Duodenal mucosa (tissue), 2 donors: ENCODE measurements around the gene SLC9A9.

ENCODE experiments used
- H3K27ac ChIP-seq: one replicate; pipeline ENCODE4 v1.7.0; 2013; ENCODE audit warnings: low read depth, low read length
- H3K27me3 ChIP-seq, 2 donors: one replicate each; pipeline ENCODE4 v1.7.0; 2013; ENCODE audit warnings: low read length in 2 of 2, control low read depth in 1 of 2; ENCODE audit not compliant: insufficient read depth in 2 of 2, control insufficient read depth in 1 of 2
- H3K36me3 ChIP-seq, 2 donors: one replicate each; pipeline ENCODE4 v1.7.0; 2013; ENCODE audit warnings: low read length in 2 of 2, control low read depth in 1 of 2; ENCODE audit not compliant: insufficient read depth in 2 of 2, control insufficient read depth in 1 of 2
- H3K4me1 ChIP-seq, 2 donors: one replicate each; pipeline ENCODE4 v1.7.0; 2013; ENCODE audit warnings: low read length in 2 of 2, control low read depth in 1 of 2; ENCODE audit not compliant: insufficient read depth in 2 of 2, control insufficient read depth in 1 of 2
- H3K4me3 ChIP-seq, 2 donors: one replicate each; pipeline ENCODE4 v1.7.0; 2013; ENCODE audit warnings: low read length in 2 of 2, low read depth in 1 of 2
- H3K9ac ChIP-seq, 2 donors: one replicate each; pipeline ENCODE4 v1.7.0; 2013; ENCODE audit warnings: low read length in 2 of 2, low read depth in 1 of 2
- H3K9me3 ChIP-seq, 2 donors: one replicate each; pipeline ENCODE4 v1.7.0; 2013; ENCODE audit warnings: low read length in 2 of 2, control low read depth in 1 of 2; ENCODE audit not compliant: control insufficient read depth in 1 of 2

The SLC9A9 gene

DNA sequence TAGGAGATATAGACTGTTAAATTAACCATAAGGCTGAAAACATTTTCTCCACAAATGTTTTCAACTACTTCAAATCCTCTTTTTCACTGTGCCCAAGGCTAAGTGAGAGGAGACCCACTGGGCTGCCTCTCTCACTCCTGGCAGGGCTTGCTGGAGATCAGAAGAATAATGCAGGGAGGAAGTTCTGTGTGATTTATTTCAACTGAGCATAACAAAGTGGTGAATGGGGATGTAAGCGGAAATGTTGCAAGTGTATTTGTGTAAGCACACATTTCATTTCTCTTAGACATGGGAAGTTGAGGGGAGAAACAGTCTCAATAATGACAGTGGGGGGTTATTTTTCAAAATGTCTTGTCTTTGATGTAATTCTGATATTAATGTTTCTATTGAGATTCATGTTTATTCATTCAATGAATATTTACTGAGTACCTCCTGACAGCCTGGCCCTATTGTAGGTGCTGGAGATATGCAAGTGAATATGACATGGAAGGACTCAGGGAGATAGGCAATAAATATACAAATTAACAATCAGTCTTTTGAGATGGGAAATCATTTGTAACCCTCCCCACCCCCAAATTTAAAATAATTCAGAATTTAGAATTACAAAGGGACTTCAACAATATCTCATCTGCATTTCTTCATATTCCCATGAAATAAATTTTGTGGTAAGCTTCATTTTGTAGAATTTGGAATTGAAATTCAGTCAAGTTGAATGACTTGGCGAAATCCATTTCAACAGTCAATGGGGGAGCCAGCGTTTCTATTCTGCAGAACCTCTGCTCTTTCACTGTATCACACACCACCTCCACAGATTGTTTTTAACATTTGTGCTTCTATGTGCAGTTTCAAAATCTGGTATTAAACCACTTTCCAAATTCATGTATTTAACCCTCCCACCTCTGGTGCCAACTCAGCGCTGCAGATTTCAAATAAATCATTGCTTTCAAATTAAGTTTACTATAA lies 247.2 kb downstream of the SLC9A9 start:
- Histone ChIP-seq H3K27me3 (no peaks in the 10 kb centered on the region), H3K4me1 (no peaks in the 10 kb centered on the region), H3K27ac (no peak overlapping the region), H3K9ac (no peak overlapping the region), H3K36me3 (no peaks in the 10 kb centered on the region), H3K4me3 (no peak overlapping the region), H3K9me3 (no peaks in the 10 kb centered on the region)

DNA sequence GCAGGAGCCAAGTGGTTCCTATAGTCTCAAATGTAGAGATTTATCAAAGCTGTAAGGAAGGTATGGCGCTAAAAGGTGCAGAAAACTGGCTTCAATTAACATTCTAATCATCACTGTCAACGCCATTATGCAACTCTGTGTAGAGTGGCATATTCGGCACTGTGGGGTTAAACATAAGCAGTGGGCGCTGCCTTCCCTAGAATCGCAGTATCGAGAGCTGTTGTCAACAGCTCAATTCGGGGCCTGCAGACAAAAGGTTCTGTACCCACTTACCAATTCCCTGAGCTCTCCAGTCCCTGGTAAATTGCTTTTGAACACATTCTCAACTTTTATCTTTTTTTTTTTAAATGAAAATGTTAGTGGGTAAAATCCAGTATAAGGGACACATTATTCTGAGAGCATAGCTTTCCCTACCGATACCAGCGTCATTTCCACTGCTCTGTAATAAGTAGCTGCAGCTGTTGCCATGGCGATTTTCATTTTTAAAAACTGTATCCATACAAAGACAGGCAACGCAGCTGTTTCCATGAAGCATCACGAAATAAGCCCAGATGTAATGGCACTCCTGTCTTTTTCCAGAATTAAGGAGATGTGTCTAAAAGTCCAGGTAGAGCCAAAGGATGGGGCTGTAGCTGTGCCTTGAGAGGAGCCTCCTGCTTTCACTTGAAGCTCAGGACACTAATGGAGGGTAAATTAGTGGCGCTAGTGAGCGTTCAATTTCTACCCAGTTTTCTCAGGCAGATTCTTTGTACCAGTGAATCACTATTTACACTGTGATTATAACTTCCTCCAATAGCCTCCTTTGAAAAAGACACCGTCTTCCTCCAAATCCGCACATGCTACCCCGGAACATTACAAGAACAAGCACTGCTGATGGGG lies 250.3 kb downstream of the SLC9A9 start:
- H3K4me3 ChIP-seq = no peak overlapping the region
- no peak overlapping the region for H3K27ac ChIP-seq
- no peaks in the 10 kb centered on the region for H3K27me3 ChIP-seq
- H3K36me3 ChIP-seq = no peaks in the 10 kb centered on the region
- no peaks in the 10 kb centered on the region for H3K9me3 ChIP-seq
- no peak overlapping the region for H3K9ac ChIP-seq
- peaks cover 18 to 24% of the 10 kb centered on the region in 2 donors for H3K4me1 ChIP-seq

DNA sequence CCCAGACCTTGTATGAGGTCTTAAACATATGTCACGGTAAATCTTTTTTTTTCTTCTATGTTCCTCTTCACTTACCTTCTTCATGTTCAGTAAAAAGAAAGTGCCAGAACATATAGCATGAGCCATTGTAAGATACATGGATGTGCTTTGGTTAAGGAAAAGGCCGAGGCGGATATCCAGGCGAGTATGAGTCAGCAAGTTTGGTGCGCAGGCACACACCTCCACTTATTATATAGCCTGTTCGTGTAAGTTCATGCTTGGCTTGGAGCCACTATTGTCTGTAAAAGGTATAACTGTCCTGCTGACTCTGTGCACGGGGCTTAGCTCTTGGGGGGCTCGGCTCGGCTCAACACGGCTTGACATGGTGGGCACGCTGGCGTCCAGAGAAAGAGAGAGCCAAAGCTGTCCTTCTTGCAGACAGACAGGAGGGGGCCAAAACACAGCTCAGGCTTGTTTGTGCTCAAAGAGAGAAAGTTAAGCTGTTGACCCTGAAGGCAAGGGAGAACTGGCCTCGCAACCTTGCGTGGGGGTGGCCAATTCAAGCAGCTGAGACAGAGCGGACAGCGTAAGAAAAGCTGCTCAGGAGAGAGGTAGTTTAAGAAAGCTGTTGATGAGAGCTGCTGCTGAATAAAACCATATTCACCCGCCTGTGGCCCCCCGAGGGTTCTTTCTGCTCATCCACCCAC lies 251.2 kb downstream of the SLC9A9 start:
- Histone ChIP-seq H3K4me1 (peaks cover 27% of the 10 kb centered on the region in 2 donors), H3K4me3 (no peak overlapping the region), H3K9me3 (no peaks in the 10 kb centered on the region), H3K9ac (no peak overlapping the region), H3K36me3 (no peaks in the 10 kb centered on the region), H3K27ac (no peak overlapping the region), H3K27me3 (no peaks in the 10 kb centered on the region)

DNA sequence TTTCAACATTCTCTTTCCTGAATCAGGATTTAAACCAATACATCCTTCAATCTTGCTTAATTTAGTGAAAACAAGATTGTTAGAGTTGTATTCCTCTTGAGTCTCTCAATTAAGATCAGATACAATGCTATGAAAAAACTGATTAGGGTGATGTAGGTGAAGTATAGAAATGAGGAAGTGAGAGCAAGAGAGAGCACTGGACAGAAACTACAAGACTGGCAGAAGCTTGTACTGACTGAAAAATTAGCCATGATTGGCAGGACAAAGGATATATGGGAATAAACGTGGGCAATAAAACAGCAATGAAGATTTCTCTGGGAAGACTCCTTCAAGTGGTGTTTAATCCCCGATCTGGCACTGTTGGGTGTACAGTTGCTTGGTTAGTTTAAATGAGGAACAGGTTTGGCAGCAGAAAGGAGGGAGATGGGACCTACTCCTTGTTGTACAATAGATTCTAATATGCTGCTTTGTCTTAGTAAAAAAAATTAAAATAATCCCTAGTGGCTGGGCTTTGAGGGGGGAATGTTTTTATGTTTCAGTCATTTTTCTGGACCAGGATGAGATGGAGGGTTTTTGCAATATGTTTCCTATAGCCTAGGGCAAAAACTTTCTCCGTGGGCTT lies 252.7 kb downstream of the SLC9A9 start:
- H3K27me3 ChIP-seq = no peaks in the 10 kb centered on the region
- no peaks in the 10 kb centered on the region for H3K9me3 ChIP-seq
- H3K4me1 ChIP-seq = peaks cover 29 to 31% of the 10 kb centered on the region in 2 donors
- H3K4me3 ChIP-seq = no peak overlapping the region
- H3K9ac ChIP-seq = no peak overlapping the region
- H3K27ac ChIP-seq = no peak overlapping the region
- H3K36me3 ChIP-seq = no peaks in the 10 kb centered on the region

DNA sequence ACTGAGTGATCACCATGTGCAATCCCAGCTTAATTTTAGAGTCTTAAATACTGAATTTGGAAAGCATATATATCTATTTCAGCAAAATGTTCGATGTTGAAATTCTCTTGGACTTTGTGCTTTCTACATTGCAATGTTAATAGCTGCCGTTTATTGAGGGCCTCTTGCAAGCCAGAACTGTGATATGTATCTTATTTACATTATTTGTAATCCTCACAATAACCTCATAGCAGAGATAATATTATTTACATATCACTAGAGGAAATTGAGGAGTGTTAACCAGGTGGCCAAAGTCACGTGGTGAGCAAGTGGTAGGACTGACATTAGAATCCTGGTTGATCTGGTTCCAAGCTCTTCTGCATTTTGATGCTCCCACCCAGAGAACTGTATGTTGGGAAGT lies 254.1 kb downstream of the SLC9A9 start:
- peaks cover 29 to 31% of the 10 kb centered on the region in 2 donors for H3K4me1 ChIP-seq
- H3K36me3 ChIP-seq = no peaks in the 10 kb centered on the region
- H3K27ac ChIP-seq = no peak overlapping the region
- peak overlapping the region in 1 of 2 donors; percentile 22 for H3K4me3 ChIP-seq
- no peaks in the 10 kb centered on the region for H3K27me3 ChIP-seq
- no peak overlapping the region for H3K9ac ChIP-seq
- H3K9me3 ChIP-seq = no peaks in the 10 kb centered on the region

DNA sequence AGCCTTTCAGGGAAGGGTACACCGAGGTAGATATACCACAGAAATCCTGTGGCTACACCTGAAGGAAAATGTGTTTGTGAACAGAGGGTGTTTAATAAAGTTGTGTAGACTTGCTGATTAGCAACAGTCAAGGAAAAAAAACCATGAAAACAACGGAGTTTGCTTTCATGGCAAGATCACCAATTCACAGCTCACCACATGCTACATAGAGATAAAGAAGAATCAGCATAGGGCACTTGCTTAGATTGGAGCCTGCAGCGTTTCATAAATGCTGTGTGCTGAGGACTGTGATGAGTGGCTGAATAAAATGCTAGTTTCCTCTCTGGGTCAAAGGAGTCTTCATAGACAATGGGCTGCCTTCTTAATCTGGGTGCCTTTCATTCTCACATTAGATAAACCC lies 257.6 kb downstream of the SLC9A9 start:
- Histone ChIP-seq H3K4me1 (peaks cover 42 to 43% of the 10 kb centered on the region in 2 donors), H3K4me3 (no peak overlapping the region), H3K36me3 (no peaks in the 10 kb centered on the region), H3K9ac (no peak overlapping the region), H3K9me3 (no peaks in the 10 kb centered on the region), H3K27me3 (no peaks in the 10 kb centered on the region), H3K27ac (no peak overlapping the region)

DNA sequence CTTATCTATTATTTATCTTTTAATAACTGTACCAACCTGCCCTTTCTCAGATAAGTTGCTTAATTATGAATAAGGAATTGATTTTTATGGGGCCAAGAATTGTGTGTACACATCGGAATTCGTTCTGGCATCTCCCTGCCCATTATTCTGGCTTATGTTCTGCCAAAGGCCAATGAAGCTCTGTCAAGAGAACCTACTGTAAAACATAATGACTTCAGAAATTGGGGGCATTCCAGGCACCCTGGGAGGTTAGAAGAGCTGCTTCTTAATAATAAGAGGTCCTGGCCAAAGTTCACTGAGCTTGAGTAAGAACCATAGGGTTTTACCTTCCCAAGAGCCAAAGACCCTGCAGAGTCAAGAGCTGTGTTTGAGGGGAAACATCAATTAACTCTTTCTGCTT lies 261.7 kb downstream of the SLC9A9 start:
- Histone ChIP-seq H3K36me3 (no peaks in the 10 kb centered on the region), H3K9ac (no peak overlapping the region), H3K9me3 (no peaks in the 10 kb centered on the region), H3K4me1 (peaks cover 13 to 18% of the 10 kb centered on the region in 2 donors), H3K27me3 (no peaks in the 10 kb centered on the region), H3K4me3 (no peak overlapping the region), H3K27ac (no peak overlapping the region)

DNA sequence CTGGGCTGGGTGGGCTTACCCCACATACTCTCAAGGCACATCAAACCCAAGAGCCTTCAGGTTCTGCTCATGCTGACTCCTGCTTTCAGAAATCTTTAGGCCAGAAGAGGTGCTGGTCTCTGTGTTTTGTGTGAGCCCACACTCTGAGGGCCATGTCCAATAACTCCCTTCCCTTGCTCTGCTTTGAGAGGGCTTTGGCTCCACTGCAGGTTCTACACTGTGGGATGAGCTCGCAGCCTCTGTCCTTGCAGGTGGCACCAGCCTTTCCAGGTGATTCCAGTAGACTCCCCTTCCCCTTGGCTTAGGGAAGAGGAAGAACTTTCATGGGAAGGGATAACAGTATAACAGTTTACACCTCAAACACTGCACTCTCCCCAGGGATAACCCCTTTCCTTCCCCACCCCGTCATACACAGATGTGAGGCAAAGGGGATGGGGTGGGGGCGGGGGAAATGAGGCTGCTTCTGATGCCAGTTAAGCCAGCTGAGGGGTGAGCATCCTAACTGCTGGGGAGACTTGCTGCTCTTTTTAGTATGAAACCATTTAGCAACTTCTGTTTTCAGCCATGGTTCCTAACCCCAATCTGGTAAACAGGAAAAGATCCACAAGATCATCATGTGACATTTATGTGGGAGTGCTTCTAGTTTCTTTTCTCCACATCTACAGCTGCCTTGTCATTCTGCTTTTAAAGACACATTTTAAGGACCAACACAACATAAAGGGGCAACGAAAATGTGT lies 262.4 kb downstream of the SLC9A9 start:
- Histone ChIP-seq H3K27ac (no peak overlapping the region), H3K27me3 (no peaks in the 10 kb centered on the region)

DNA sequence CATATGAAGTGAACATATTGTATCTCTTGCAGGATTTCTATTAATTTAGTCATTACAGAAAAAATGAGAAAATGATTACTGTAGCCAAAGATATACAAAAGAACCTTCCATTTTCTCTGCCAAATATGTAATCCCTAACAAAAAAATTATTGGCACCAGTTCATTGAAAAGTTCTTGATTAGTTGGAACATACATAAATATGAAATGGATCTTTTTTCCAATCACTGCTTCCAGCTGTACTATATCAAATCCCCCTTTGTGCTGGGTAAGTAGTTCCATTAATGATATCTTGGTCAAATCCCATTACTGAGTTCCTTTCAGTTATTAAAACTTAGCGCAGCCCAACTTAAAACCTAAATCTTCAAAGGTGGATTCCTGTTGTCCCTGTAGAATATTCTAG lies 263.8 kb downstream of the SLC9A9 start:
- Histone ChIP-seq H3K4me1 (peaks cover 13 to 15% of the 10 kb centered on the region in 2 donors), H3K36me3 (no peaks in the 10 kb centered on the region), H3K9ac (no peak overlapping the region), H3K27ac (no peak overlapping the region), H3K9me3 (no peaks in the 10 kb centered on the region), H3K27me3 (no peaks in the 10 kb centered on the region), H3K4me3 (no peak overlapping the region)

More for the DNA sequence above, 262.4 kb downstream of the SLC9A9 start:
- Histone ChIP-seq H3K9me3 (no peaks in the 10 kb centered on the region), H3K36me3 (no peaks in the 10 kb centered on the region), H3K4me1 (peaks cover 13 to 15% of the 10 kb centered on the region in 2 donors), H3K9ac (no peak overlapping the region), H3K4me3 (no peak overlapping the region)
